Gastrocnemius medialis (tissue), 4 donors: Measurements from ENCODE around the gene LHPP.

Experiments
- POLR2A ChIP-seq, 2 donors: fragments of 450-650 bp; IDR thresholded peaks; one replicate each; pipeline ENCODE4 v1.6.1; 2017; ENCODE audit warnings: antibody characterized with exemption in 2 of 2, mild to moderate bottlenecking in 2 of 2, moderate library complexity in 2 of 2
- TF ChIP-seq, protein P1 (sequence below), 5 experiments: fragments of 450-650 bp in 3 of 5; fragments of 200-600 bp in 2 of 5; sonication (generic) in 2 of 5; IDR thresholded peaks in 4 of 5; conservative IDR thresholded peaks in 1 of 5; 1 replicate in 4 of 5; 2 replicates in 1 of 5; pipeline ENCODE4 v1.5.1; 2016 to 2019; ENCODE audit warnings: antibody characterized with exemption in 5 of 5, mild to moderate bottlenecking in 3 of 5, moderate library complexity in 3 of 5

DNA sequence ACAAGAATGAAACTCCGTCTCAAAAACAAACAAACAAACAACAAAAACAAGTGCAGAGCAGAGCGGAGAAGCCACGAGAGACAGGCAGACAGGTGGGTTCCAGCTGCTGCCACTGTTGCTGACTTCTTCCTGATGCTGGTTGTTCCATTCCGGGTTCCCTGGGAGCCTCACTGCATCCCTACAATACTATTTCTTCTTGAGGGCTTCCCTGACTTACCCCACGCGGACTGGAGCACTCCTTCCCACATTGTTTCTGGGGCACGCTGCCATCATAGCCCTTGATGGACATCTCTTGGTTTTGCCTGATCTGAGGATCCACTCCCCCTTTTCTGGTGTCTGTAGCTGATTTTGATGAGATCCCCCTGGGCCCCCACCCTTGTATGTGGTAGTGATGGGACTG lies 6.2 kb upstream of the LHPP start:
- TF ChIP-seq, protein P1, sequence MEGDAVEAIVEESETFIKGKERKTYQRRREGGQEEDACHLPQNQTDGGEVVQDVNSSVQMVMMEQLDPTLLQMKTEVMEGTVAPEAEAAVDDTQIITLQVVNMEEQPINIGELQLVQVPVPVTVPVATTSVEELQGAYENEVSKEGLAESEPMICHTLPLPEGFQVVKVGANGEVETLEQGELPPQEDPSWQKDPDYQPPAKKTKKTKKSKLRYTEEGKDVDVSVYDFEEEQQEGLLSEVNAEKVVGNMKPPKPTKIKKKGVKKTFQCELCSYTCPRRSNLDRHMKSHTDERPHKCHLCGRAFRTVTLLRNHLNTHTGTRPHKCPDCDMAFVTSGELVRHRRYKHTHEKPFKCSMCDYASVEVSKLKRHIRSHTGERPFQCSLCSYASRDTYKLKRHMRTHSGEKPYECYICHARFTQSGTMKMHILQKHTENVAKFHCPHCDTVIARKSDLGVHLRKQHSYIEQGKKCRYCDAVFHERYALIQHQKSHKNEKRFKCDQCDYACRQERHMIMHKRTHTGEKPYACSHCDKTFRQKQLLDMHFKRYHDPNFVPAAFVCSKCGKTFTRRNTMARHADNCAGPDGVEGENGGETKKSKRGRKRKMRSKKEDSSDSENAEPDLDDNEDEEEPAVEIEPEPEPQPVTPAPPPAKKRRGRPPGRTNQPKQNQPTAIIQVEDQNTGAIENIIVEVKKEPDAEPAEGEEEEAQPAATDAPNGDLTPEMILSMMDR (IDR thresholded peaks at IDR 0.05 in 4 of 5, conservative IDR thresholded peaks at IDR 0.05 in 1 of 5): no peak
- TF ChIP-seq POLR2A (IDR thresholded peaks at IDR 0.05): no peak
